Measurements from ENCODE around the gene SLC6A15. TPM values are rescaled to one million over a fixed set of nuclear protein-coding genes. Genes with fewer than 3 reads are reported as not detected.

The SLC6A15 gene
- total RNA-seq, 2 donors from 2014 or later: 0.45 to 0.58 TPM

DNA sequence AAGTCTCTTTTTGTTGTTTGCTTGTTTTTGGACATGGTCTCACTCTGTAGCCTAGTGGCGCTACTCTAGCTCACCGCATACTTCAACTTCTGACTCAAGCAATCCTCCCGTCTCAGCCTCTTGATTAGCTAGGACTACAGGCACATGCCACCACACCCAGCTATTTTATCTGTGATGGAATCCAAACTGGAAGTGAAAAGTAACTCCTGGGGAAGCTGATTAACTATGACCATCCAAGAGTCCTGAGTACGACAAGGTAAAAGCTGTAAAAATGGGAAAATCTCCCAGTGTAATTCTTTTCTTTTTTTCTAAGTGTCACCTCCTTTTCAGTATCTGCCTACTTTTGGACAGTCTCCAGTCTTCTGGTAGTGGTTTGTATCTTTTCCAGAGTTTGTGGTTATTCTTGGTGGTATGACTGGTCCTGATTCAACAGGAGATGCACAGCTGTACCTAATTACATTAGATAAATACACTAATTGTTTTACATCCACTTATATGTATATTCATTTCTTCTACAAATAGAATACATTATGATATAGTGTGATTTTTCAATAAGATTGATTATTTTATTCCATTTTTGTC, 97.8 kb downstream of the SLC6A15 start:
- no peak for DNase-seq
- intact Hi-C loops (cut with DNase I, micrococcal nuclease): no loop called here
- ATAC-seq: no peak

DNA sequence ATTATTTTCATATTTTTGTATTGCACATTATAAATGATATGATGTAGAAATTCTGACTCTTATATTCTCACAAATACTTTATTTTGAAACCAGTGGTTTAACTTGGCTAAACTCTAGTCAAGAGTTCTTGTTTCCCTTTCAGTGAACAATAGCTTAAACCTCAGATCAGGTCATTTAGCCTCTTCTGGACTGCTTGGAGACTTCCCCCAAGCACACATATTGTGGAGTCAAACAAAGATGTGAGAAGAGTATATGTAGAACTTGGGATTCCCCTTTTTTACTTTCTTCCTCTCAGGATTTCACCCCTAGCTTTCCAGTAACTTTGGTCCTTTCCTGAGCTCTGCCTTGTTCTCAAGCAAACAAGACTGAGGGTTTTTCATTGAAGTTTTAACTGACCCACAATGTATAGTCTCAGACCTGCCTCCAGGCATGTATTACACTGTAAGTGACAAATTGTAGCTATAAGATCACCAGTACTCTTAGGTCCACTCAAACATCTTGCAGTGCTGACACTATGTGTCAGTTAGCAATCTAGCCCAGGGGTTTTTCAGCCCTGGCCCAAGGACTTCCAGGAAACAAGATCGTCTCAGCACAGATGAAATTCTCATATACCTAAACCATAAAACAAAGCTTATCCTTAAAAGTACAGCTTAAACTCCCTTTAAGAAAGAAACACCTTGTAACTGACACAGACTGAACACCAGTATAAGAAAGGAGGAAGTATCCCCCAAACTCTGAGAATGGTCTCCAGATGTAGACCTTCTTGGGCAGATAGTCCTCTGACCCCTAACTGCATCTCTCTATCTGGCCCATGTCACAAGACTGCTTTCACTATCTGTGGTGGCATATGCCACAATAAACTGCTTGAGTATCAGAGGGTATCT, 98.6 kb downstream of the SLC6A15 start:
- no peak for DNase-seq
- intact Hi-C loops (cut with DNase I, micrococcal nuclease): no loop called here
- ATAC-seq: no peak

DNA sequence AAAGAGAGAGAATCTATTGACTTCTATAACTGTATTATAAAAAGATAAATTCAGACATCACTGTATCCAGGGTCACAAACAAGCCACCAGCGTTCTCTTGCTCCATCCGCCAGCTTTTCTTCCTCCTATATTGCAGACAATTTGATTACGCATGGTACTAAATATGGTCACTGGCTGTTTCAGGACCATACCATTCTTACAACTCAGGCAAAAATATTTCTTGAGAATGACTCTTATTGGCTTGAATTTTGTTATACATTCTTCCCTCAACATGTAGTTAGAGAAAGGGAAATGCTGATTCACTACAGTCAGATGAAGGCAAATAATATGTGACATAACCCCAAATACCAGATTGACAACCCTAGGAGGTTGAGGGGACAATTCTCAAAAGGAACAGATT, 101.3 kb downstream of the SLC6A15 start:
- ATAC-seq (no peak), DNase-seq (no peak)
- intact Hi-C loops (cut with DNase I, micrococcal nuclease): no loop called here

DNA sequence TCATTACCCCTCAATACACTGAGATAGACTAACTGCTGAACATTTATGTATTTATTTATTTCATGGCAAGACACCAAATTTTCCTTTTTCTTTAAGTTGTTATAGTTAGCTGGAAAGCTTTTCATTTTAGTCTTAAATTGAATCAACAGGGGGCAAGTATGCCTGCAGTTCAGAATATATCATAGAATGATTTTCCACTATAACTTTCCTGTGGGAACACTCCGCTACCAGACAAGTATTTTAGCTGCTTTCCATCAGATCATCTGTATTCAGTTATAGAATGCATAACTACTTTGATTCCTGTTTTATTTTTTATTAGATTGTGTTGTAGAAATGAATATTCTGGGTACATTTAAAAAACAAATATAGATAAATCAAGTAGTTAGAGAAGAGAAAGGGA, 102.0 kb downstream of the SLC6A15 start:
- intact Hi-C loops (cut with DNase I, micrococcal nuclease): no loop called here
- no peak for ATAC-seq
- no peak for DNase-seq

Other genes starting within 250 kb of the SLC6A15 start
- not detected for gene TSPAN19, start 123.5 kb upstream of the SLC6A15 start, total RNA-seq
- gene LRRIQ1, start 123.6 kb upstream of the SLC6A15 start, total RNA-seq: not detected

Data from left colon (tissue), 2 donors.